ENCODE measurements around the gene XYLT1.
"Not testable (repeated sequence)": the region's sequence is repeated elsewhere in the genome, so short reads cannot be mapped to it uniquely, and the experiment has no call there.

The XYLT1 gene

DNA sequence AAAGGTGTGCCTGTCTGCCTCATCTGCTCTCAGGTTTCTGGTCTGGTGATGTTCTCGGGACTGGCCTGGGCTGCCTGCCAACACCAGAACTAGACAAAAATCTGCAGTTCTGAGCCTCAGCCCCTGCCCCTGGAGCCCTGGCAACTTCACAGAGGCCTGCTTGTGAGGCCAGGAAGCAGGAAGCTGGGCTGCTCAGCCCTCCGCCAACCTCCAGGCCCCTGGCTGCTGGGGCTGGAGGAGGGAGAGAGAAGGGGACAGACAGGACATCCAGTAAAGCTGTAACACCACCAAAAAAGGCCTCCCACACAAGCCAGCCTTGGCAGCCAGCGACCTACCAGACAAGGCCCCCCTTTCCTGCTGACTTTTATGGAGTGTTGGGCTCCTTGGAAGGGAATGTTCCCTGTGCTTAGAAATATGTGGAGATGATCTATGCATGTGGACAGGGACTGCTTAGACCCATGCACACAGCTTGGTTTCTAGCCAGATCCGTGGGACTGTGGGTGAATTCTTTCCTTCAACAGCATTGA, 157.6 kb downstream of the XYLT1 start:
- DNase-seq (ENCODE audit: insufficient read length, low spot score) = no peak
- TF ChIP-seq POU2F2 (IDR thresholded peaks at IDR 0.05; ENCODE audit: low read depth, low read length) = no peak
- no peak for TF ChIP-seq SPI1 (IDR thresholded peaks at IDR 0.05; ENCODE audit: low read depth, low read length)
- no peak for TF ChIP-seq TAF1 (IDR thresholded peaks at IDR 0.05; ENCODE audit: low read depth, low read length)
- TF ChIP-seq POLR2AphosphoS5 (IDR thresholded peaks at IDR 0.05; ENCODE audit: low read depth, low read length) = no peak
- no peak for TF ChIP-seq POLR2A (IDR thresholded peaks at IDR 0.05; ENCODE audit: low read depth, low read length)
- TF ChIP-seq PAX5 (IDR thresholded peaks at IDR 0.05; ENCODE audit: insufficient read depth, low read length, severe bottlenecking) = no peak
- no peak for FAIRE-seq

DNA sequence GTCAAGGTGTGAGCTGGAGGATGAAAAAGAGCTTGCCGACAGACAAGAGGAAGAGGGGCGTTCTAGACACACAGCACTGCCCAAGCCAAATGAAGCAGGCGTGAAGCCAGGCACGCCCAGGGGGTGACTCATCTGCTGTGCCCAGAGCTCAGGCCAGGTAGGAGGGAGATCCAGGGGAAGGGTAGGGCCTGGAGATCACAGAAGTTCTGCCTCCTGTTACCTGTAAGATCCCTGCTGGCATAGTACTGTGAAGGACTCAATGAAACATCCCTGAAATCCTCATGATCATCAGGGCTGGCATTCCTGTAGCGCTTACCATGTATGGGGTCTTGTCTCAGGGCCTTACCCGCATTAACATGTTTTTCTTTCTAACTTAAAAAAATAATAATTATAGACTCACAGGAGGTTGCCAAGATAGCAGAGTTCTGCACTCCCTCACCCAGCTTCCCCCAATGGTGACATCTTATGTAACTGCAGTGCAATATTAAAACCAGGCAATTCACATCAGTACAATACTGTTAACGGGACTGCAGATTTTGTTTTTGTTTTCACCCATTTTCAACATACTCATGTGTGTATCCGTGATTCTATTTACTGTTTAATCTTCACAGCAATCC, 158.6 kb downstream of the XYLT1 start:
- DNase-seq (ENCODE audit: insufficient read length, low spot score) (no peak), FAIRE-seq (peak; percentile 40)
- TF ChIP-seq POU2F2 (IDR thresholded peaks at IDR 0.05; ENCODE audit: low read depth, low read length) = no peak
- TF ChIP-seq TAF1 (IDR thresholded peaks at IDR 0.05; ENCODE audit: low read depth, low read length) = no peak
- TF ChIP-seq SPI1 (IDR thresholded peaks at IDR 0.05; ENCODE audit: low read depth, low read length) = 0 out of 2 replicates have a peak, but pooled peaks have one; percentile 2
- TF ChIP-seq POLR2AphosphoS5 (IDR thresholded peaks at IDR 0.05; ENCODE audit: low read depth, low read length) = no peak

DNA sequence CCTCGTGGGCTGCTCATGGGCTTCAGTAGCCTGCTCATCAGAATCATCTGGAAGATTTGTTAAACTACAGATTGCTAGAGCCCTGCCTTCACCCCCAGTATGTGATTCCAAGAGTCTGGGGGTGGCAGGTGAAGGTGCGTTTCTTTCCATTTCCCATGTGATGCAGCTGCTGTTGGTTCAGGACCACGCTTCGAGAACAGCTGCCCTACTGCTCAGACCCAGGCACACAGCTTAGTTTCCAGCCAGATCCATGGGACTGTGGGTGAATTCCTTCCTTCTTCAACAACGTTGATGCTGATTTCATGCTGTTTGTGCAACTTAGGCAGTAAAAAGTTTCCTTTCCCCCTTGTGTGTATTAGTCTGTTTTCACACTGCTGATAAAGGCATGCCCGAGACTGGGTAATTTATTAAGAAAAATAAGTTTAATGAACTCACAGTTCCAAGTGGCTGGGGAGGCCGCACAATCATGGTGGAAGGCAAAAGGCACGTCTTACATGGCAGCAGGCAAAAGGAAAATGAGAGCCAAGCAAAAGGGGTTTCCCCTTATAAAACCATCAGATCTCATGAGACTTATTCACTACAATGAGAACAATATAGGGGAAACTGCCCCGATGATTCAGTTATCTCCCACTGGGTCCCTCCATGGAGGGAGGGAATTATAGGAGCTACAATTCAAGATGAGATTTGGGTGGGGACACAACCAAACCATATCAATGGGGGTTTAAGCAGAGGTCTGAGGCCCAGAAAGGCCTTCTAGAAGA, 159.2 kb downstream of the XYLT1 start:
- TF ChIP-seq TAF1 (IDR thresholded peaks at IDR 0.05; ENCODE audit: low read depth, low read length) (no peak), PAX5 (IDR thresholded peaks at IDR 0.05; ENCODE audit: insufficient read depth, low read length, severe bottlenecking) (no peak), POU2F2 (IDR thresholded peaks at IDR 0.05; ENCODE audit: low read depth, low read length) (no peak), SPI1 (IDR thresholded peaks at IDR 0.05; ENCODE audit: low read depth, low read length) (no peak), POLR2AphosphoS5 (IDR thresholded peaks at IDR 0.05; ENCODE audit: low read depth, low read length) (no peak), POLR2A (IDR thresholded peaks at IDR 0.05; ENCODE audit: low read depth, low read length) (no peak)
- no peak for DNase-seq (ENCODE audit: insufficient read length, low spot score)
- no peak for FAIRE-seq

DNA sequence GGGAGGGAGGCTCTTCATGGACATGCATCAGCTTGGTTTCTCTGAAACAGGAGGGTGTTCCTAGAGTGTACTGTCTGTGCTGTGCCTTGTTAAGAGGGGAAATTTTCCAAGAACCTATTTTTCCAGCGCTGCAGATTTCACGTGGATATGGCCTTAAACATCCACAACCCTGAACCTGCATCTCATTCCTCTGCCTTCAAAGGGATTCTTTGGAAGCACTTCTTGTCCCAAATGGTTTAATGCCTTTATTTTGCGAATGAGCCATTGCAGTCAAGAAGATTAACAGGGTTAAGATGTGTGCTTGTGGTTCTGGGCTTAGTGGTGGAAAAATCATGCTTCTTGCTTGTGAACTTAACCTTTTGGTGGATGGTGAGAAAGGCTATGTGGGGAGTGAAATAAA, 161.2 kb downstream of the XYLT1 start:
- DNase-seq (ENCODE audit: insufficient read length, low spot score) (no peak), FAIRE-seq (no peak)
- TF ChIP-seq TAF1 (IDR thresholded peaks at IDR 0.05; ENCODE audit: low read depth, low read length) (no peak), POLR2AphosphoS5 (IDR thresholded peaks at IDR 0.05; ENCODE audit: low read depth, low read length) (no peak), SPI1 (IDR thresholded peaks at IDR 0.05; ENCODE audit: low read depth, low read length) (no peak), PAX5 (IDR thresholded peaks at IDR 0.05; ENCODE audit: insufficient read depth, low read length, severe bottlenecking) (no peak), POLR2A (IDR thresholded peaks at IDR 0.05; ENCODE audit: low read depth, low read length) (no peak), POU2F2 (IDR thresholded peaks at IDR 0.05; ENCODE audit: low read depth, low read length) (no peak)

DNA sequence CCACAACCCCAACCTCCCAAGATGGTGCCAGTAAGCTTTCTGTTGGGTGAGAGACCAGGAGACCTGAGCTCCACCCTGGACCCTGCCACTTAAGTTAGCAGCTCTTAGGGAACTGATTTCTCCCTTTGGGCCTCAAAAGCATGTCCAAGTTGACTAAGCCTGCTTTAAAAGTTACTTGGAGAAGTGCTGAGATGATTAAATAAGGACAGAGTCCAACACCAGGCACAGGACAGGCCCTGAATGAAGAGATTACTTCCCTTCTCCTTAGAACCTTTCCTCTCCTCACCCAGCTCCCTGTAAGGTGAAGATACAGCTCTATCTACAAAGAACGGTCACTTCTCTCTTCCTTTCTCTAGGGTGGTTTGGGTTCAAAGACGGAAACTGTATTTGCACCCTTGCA, 162.6 kb downstream of the XYLT1 start:
- FAIRE-seq = no peak
- no peak for TF ChIP-seq POLR2A (IDR thresholded peaks at IDR 0.05; ENCODE audit: low read depth, low read length)
- TF ChIP-seq PAX5 (IDR thresholded peaks at IDR 0.05; ENCODE audit: insufficient read depth, low read length, severe bottlenecking) = no peak
- TF ChIP-seq SPI1 (IDR thresholded peaks at IDR 0.05; ENCODE audit: low read depth, low read length) = no peak
- TF ChIP-seq POLR2AphosphoS5 (IDR thresholded peaks at IDR 0.05; ENCODE audit: low read depth, low read length) = no peak
- TF ChIP-seq POU2F2 (IDR thresholded peaks at IDR 0.05; ENCODE audit: low read depth, low read length) = no peak
- no peak for DNase-seq (ENCODE audit: insufficient read length, low spot score)

DNA sequence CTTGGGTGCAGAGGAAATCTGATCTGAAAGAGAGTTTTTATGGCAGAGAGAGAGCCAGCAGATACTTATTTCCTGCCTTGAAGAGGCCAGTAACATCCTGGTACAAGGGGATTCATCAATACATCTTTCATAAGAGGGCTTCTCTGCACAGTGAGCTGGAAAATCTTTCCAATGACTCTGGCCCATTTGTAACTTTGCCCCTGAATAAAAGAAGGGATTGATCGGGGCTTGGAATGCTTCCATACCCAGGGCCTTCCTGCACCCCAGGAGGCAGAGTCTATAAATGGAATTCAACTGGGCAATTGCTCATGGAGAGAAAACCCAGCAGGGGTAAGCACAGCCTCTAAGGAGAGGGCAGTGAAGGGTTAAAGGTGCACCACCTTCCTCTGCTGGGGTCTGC, 163.3 kb downstream of the XYLT1 start:
- DNase-seq (ENCODE audit: insufficient read length, low spot score) (no peak), FAIRE-seq (no peak)
- TF ChIP-seq PAX5 (IDR thresholded peaks at IDR 0.05; ENCODE audit: insufficient read depth, low read length, severe bottlenecking) = no peak
- TF ChIP-seq TAF1 (IDR thresholded peaks at IDR 0.05; ENCODE audit: low read depth, low read length) = no peak
- no peak for TF ChIP-seq POLR2AphosphoS5 (IDR thresholded peaks at IDR 0.05; ENCODE audit: low read depth, low read length)
- TF ChIP-seq POLR2A (IDR thresholded peaks at IDR 0.05; ENCODE audit: low read depth, low read length) = no peak
- TF ChIP-seq POU2F2 (IDR thresholded peaks at IDR 0.05; ENCODE audit: low read depth, low read length) = no peak
- TF ChIP-seq SPI1 (IDR thresholded peaks at IDR 0.05; ENCODE audit: low read depth, low read length) = no peak

DNA sequence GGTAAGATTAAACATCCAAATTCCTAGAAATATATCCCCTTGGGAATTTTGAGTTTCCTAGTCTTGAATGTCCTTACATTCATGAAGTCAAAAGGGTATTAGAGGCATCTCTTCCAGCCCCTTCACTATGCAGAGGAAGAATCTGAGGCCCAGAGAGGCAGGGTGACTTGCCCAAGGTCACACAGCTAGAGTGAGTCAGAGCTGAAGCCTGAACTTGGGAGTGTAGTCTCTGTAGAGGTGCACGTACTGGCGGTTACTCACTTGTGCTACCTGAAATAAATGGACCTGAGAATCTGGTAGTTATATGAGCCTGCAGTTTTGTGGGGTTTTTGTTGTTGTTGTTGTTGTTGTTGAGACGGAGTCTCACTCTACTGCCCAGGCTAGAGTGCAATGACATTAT, 164.0 kb downstream of the XYLT1 start:
- FAIRE-seq (no peak), DNase-seq (ENCODE audit: insufficient read length, low spot score) (no peak)
- TF ChIP-seq POLR2AphosphoS5 (IDR thresholded peaks at IDR 0.05; ENCODE audit: low read depth, low read length) (no peak), SPI1 (IDR thresholded peaks at IDR 0.05; ENCODE audit: low read depth, low read length) (no peak), POLR2A (IDR thresholded peaks at IDR 0.05; ENCODE audit: low read depth, low read length) (no peak), TAF1 (IDR thresholded peaks at IDR 0.05; ENCODE audit: low read depth, low read length) (no peak), POU2F2 (IDR thresholded peaks at IDR 0.05; ENCODE audit: low read depth, low read length) (no peak), PAX5 (IDR thresholded peaks at IDR 0.05; ENCODE audit: insufficient read depth, low read length, severe bottlenecking) (no peak)

DNA sequence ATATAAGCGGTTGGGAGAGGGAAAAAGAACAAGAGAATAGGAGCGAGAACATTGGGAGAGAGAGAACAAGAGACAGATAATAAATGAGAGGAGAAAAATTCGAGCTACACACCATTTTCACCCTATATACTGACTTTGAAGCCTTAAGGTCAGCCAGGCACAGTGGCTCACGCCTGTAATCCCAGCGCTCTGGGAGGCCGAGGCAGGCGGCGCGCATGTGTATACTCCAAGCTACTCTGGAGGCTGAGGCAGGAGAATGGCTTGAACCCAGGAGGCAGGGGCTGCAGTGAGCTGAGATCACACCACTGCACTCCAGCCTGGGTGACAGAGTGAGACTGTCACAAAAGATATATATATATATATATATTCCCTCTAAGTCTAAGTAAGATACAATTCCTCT, 164.5 kb downstream of the XYLT1 start:
- not testable (repeated sequence) for DNase-seq (ENCODE audit: insufficient read length, low spot score); FAIRE-seq

DNA sequence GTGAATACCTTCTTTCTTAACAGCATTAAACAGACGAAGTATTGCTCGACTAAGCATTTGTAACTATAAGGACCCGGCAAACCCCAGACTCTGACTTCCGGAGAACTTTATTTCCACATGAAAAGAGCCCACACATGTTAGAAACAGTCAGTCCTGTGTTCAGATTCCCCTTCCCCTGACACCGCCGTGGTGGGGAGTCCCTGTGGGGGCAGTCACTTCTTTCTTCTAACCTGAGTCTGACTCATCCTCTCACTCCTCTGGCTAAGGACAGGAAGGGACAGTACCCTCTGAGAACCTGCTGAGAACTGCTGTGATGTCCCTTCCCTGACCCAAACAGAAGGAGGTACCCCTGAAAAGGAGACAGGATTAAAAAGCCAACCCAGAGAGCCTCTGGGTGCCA, 165.1 kb downstream of the XYLT1 start:
- DNase-seq (ENCODE audit: insufficient read length, low spot score) (no peak), FAIRE-seq (peak; percentile 47)
- TF ChIP-seq SPI1 (IDR thresholded peaks at IDR 0.05; ENCODE audit: low read depth, low read length) = peak; percentile 33
- TF ChIP-seq TAF1 (IDR thresholded peaks at IDR 0.05; ENCODE audit: low read depth, low read length) = no peak

DNA sequence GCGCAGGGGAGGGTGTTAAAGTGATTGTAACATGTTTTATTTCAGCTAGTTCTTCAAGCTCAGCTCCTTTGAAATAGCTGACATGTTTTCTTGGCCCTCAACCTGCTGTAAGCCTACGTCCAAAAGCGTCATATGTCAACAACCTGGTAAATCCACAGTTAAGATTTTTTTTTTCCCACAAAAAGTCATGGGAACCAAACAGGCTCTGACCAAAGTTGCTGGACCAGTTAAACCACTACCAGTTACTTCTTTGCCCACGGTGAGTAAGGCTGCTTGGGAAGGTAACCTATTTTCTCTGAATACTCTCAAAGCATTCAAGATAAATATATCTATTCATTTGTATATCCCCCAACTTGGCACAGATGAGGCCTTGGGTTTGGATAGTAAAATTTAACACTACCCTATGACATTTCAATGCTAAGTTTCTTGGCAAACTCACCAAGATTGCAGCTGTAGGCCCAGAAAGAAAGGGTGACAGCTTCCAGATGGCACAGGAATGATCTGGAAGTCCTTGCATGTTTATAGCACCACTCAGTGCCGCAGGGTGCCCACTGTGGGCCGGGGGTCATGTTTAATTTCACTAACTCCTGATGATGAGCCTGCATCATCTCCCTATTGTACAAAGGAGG, 166.2 kb downstream of the XYLT1 start:
- TF ChIP-seq SPI1 (IDR thresholded peaks at IDR 0.05; ENCODE audit: low read depth, low read length) (no peak), PAX5 (IDR thresholded peaks at IDR 0.05; ENCODE audit: insufficient read depth, low read length, severe bottlenecking) (no peak), TAF1 (IDR thresholded peaks at IDR 0.05; ENCODE audit: low read depth, low read length) (no peak)
- FAIRE-seq (no peak), DNase-seq (ENCODE audit: insufficient read length, low spot score) (no peak)
